ENCODE measurements around the gene SAMD1. TPM values are rescaled to one million over a fixed set of nuclear protein-coding genes. Genes with fewer than 3 reads are reported as not detected.

Gene SAMD1
- total and polyA plus RNA-seq, 7 donors, result 27.3 to 99.9 (median 40.3) TPM

- Histone ChIP-seq H3K27me3 (ENCODE audit: insufficient read depth in 3 of 3, low read length in 2 of 3) (peaks cover 0 to 43% (median 19%) of the 10 kb centered on the region in 3 donors), H3K9me3 (no peaks in the 10 kb centered on the region), H3K36me3 (ENCODE audit: insufficient read depth in 1 of 2, low read depth in 1 of 2) (no peaks in the 10 kb centered on the region), H3K27ac (no peak overlapping the region), H3K4me3 (no peak overlapping the region), H3K4me1 (no peaks in the 10 kb centered on the region)
- 15 to 23% (median 22%) methylated on average over 13 to 15 of the region's 15 CpGs for WGBS, 3 donors
- ATAC-seq, result peak in 1 of 4 donors; percentile 57
- DNase-seq, result peak in 1 of 2 donors; percentile 24
- TF ChIP-seq CTCF (IDR thresholded peaks at IDR 0.05), result peak; percentile 49
- intact Hi-C loops (cut with DNase I), result no loop called here
Measured at GRCh38 chr19:14059093-14059480, 31.5 kb downstream of the SAMD1 start.

GRCh38 chr19:14058182-14059092 is 32.1 kb downstream of the SAMD1 start:
- intact Hi-C loops (cut with DNase I), result no loop called here
- Histone ChIP-seq H3K27ac (no peak overlapping the region), H3K4me1 (no peaks in the 10 kb centered on the region), H3K4me3 (no peak overlapping the region), H3K27me3 (ENCODE audit: insufficient read depth in 3 of 3, low read length in 2 of 3) (peaks cover 0 to 43% (median 19%) of the 10 kb centered on the region in 3 donors), H3K9me3 (no peaks in the 10 kb centered on the region), H3K36me3 (ENCODE audit: insufficient read depth in 1 of 2, low read depth in 1 of 2) (no peaks in the 10 kb centered on the region)
- no peak for TF ChIP-seq CTCF (IDR thresholded peaks at IDR 0.05)
- DNase-seq (no peak), ATAC-seq (no peak)
- 25 to 29% (median 28%) methylated on average over 16 to 17 of the region's 17 CpGs for WGBS, 3 donors

GRCh38 chr19:14056741-14057356 is 33.7 kb downstream of the SAMD1 start:
- peak overlapping the region; percentile 42 for H3K4me3 ChIP-seq
- H3K36me3 ChIP-seq (ENCODE audit: insufficient read depth in 1 of 2, low read depth in 1 of 2), result no peaks in the 10 kb centered on the region
- intact Hi-C loops (cut with DNase I), result no loop called here
- H3K27me3 ChIP-seq (ENCODE audit: insufficient read depth in 3 of 3, low read length in 2 of 3), result peaks cover 0 to 40% (median 16%) of the 10 kb centered on the region in 3 donors
- TF ChIP-seq CTCF (IDR thresholded peaks at IDR 0.05), result no peak
- no peaks in the 10 kb centered on the region for H3K9me3 ChIP-seq
- 20 to 22% (median 22%) methylated on average over 19 of the region's 19 CpGs for WGBS, 3 donors
- ATAC-seq (no peak), DNase-seq (no peak)
- H3K4me1 ChIP-seq, result no peaks in the 10 kb centered on the region
- no peak overlapping the region for H3K27ac ChIP-seq

GRCh38 chr19:14056069-14056666 is 34.4 kb downstream of the SAMD1 start:
- H3K27ac ChIP-seq, result no peak overlapping the region
- peaks cover 0 to 40% (median 16%) of the 10 kb centered on the region in 3 donors for H3K27me3 ChIP-seq (ENCODE audit: insufficient read depth in 3 of 3, low read length in 2 of 3)
- no peak for TF ChIP-seq CTCF (IDR thresholded peaks at IDR 0.05)
- intact Hi-C loops (cut with DNase I), result no loop called here
- DNase-seq (no peak), ATAC-seq (no peak)
- no peaks in the 10 kb centered on the region for H3K36me3 ChIP-seq (ENCODE audit: insufficient read depth in 1 of 2, low read depth in 1 of 2)
- no peak overlapping the region for H3K4me3 ChIP-seq
- no peaks in the 10 kb centered on the region for H3K9me3 ChIP-seq
- H3K4me1 ChIP-seq, result no peaks in the 10 kb centered on the region
- WGBS, 3 donors, result 87 to 91% (median 90%) methylated on average over 10 of the region's 10 CpGs
